ENCODE measurements around the gene ABHD14A.

GRCh38 chr3:51997172-51997571 is 22.3 kb downstream of the ABHD14A start:
- no peak for TF ChIP-seq EZH2 (IDR thresholded peaks at IDR 0.05)
- TF ChIP-seq POLR2AphosphoS5 (IDR thresholded peaks at IDR 0.05; ENCODE audit: borderline replicate concordance, low read depth, low read length): no peak
- no peak for TF ChIP-seq FOXP2 (optimal IDR thresholded peaks at IDR 0.05; ENCODE audit: control extremely low read depth, extremely low read length, insufficient read depth)

Data from SK-N-MC (cell line).